ENCODE data around the gene RSRC1. TPM values are rescaled to one million over a fixed set of nuclear protein-coding genes. Genes with fewer than 3 reads are reported as not detected.
"Not testable (repeated sequence)": the region's sequence is repeated elsewhere in the genome, so short reads cannot be mapped to it uniquely, and the experiment has no call there.

The RSRC1 gene
- total RNA-seq, 4 donors from 2014 or later: 22.5 to 41.4 (median 32.9) TPM

GRCh38 chr3:158505117-158505516 lies 395.2 kb downstream of the RSRC1 start:
- H3K27me3 ChIP-seq: no peaks in the 10 kb centered on the region
- H3K27ac ChIP-seq: no peak overlapping the region
- H3K9me3 ChIP-seq: peaks cover 0 to 1% (median 0%) of the 10 kb centered on the region in 3 donors
- no peaks in the 10 kb centered on the region for H3K4me1 ChIP-seq
- no peak overlapping the region for H3K4me3 ChIP-seq
- no peak for TF ChIP-seq POLR2A (IDR thresholded peaks at IDR 0.05)
- TF ChIP-seq CTCF (IDR thresholded peaks at IDR 0.05): no peak
- no peaks in the 10 kb centered on the region for H3K36me3 ChIP-seq
- intact Hi-C loops (cut with DNase I): no loop called here
- DNase-seq: no peak

- intact Hi-C loops (cut with DNase I): no loop called here
- no peak overlapping the region for H3K4me3 ChIP-seq
- 64 to 83% methylated on average over 5 of the region's 5 CpGs for WGBS, 2 donors
- TF ChIP-seq POLR2A (IDR thresholded peaks at IDR 0.05) (no peak), CTCF (IDR thresholded peaks at IDR 0.05) (no peak)
- H3K9me3 ChIP-seq: no peaks in the 10 kb centered on the region
- no peak for DNase-seq
- H3K36me3 ChIP-seq: no peaks in the 10 kb centered on the region
- H3K27ac ChIP-seq: no peak overlapping the region
- no peaks in the 10 kb centered on the region for H3K27me3 ChIP-seq
- no peaks in the 10 kb centered on the region for H3K4me1 ChIP-seq
Observed at GRCh38 chr3:158506456-158506855, 396.6 kb downstream of the RSRC1 start.

- intact Hi-C loops (cut with DNase I): no loop called here
- Histone ChIP-seq H3K9me3 (no peaks in the 10 kb centered on the region), H3K27ac (no peak overlapping the region), H3K36me3 (no peaks in the 10 kb centered on the region), H3K27me3 (no peaks in the 10 kb centered on the region), H3K4me1 (no peaks in the 10 kb centered on the region), H3K4me3 (no peak overlapping the region)
- DNase-seq: no peak
- no peak for TF ChIP-seq POLR2A (IDR thresholded peaks at IDR 0.05)
- no peak for TF ChIP-seq CTCF (IDR thresholded peaks at IDR 0.05)
- WGBS, 2 donors: 81 to 88% methylated on average over 7 of the region's 7 CpGs
Observed at GRCh38 chr3:158508481-158508880, 398.6 kb downstream of the RSRC1 start.

GRCh38 chr3:158509891-158510290 lies 400.0 kb downstream of the RSRC1 start:
- H3K27me3 ChIP-seq: no peaks in the 10 kb centered on the region
- H3K27ac ChIP-seq: no peak overlapping the region
- no peak for DNase-seq
- H3K4me1 ChIP-seq: no peaks in the 10 kb centered on the region
- TF ChIP-seq POLR2A (IDR thresholded peaks at IDR 0.05) (no peak), CTCF (IDR thresholded peaks at IDR 0.05) (no peak)
- intact Hi-C loops (cut with DNase I): no loop called here
- no peaks in the 10 kb centered on the region for H3K9me3 ChIP-seq
- no peak overlapping the region for H3K4me3 ChIP-seq
- H3K36me3 ChIP-seq: no peaks in the 10 kb centered on the region
- WGBS, 2 donors: 77 to 96% methylated on average over 1 of the region's 1 CpG

GRCh38 chr3:158516729-158517128 lies 406.8 kb downstream of the RSRC1 start:
- intact Hi-C loops (cut with DNase I); H3K9me3 ChIP-seq; H3K27me3 ChIP-seq; H3K27ac ChIP-seq; H3K36me3 ChIP-seq; H3K4me3 ChIP-seq; DNase-seq; H3K4me1 ChIP-seq: not testable (repeated sequence)
- WGBS, 2 donors: 93% methylated on average over 10 to 19 of the region's 22 CpGs

GRCh38 chr3:158519776-158520175 lies 409.9 kb downstream of the RSRC1 start:
- WGBS, 2 donors: 83 to 85% methylated on average over 1 of the region's 1 CpG
- TF ChIP-seq POLR2A (IDR thresholded peaks at IDR 0.05) (no peak), CTCF (IDR thresholded peaks at IDR 0.05) (no peak)
- H3K4me1 ChIP-seq: no peaks in the 10 kb centered on the region

More at GRCh38 chr3:158519776-158520175, 409.9 kb downstream of the RSRC1 start:
- Histone ChIP-seq H3K4me3 (no peak overlapping the region), H3K36me3 (no peaks in the 10 kb centered on the region), H3K9me3 (no peaks in the 10 kb centered on the region), H3K27me3 (no peaks in the 10 kb centered on the region), H3K27ac (no peak overlapping the region)
- no peak for DNase-seq
- intact Hi-C loops (cut with DNase I): no loop called here

Measured in esophagus squamous epithelium (tissue), 5 donors.